Epithelial cell of prostate (primary cell): Measurements from ENCODE around the gene NWD2.
"Not testable (repeated sequence)": the region's sequence is repeated elsewhere in the genome, so short reads cannot be mapped to it uniquely, and the experiment has no call there.

Source experiments
- DNase-seq: peaks from one replicate; pipeline ENCODE4 v3.0.0-alpha.2; 2011; ENCODE audit warnings: low read depth, low spot score
- H3K27ac ChIP-seq: fragments of 450-650 bp; 2 replicates; pipeline ENCODE4 v1.5.1; 2017; ENCODE audit warnings: mild to moderate bottlenecking

The NWD2 gene

DNA sequence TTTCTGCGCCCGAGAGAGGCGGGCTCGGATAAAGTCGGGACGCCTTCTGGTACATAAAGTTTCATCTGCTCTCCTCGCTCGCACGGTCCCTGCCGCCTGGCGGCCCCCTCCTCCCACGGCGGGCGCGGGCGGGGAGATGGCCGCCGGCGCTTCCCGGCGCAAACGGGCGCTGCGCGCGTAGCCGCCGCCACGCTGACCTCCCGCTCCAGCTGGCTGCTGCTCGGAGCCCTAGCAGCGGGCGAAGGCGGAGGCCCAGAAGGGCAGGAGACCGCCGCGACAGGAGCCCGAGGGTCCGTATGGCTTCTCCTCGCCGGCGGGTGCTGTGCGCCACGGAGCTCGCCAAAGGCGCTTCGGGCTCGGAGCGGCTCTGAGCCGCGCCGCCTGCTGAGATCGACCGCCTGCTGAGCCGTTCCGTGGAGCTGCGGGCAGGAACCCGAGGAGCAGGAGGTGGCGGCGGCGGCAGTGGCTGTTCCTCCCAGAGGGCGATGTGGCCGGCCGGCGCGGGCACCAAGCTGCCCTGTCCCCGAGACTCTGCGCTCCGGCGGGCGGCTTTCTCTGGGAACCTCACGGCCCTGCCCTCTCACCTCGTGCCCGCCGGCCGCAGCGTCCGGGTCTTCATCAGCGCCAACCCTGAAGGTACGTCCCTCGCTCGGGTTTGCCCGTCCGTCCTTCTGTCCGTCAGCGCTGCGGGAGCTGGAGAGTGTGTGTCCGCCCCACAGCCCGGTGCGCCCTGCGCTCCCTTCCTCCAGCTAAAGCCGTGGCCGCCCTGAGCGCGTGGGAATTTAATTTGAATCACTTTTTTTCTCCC, at the start of gene NWD2:
TSS of gene NWD2 (plus strand) at position 161 of the 808 bp plus-strand sequence. CDS start at position 486, 325 bp downstream.
- no peak for DNase-seq

GRCh38 chr4:37197899-37198298, 46.6 kb upstream of the NWD2 start:
- H3K27ac ChIP-seq = no peak overlapping the region
- no peak for DNase-seq

More for the DNA sequence above, at the start of gene NWD2:
- no peak within 1 kb of the TSS for H3K27ac ChIP-seq

- H3K27ac ChIP-seq, DNase-seq: not testable (repeated sequence)
Measured at GRCh38 chr4:37204740-37205139, 39.8 kb upstream of the NWD2 start.

GRCh38 chr4:37216209-37216608, 28.3 kb upstream of the NWD2 start:
- DNase-seq = no peak
- no peak overlapping the region for H3K27ac ChIP-seq

- H3K27ac ChIP-seq = no peak overlapping the region
Measured at GRCh38 chr4:37219242-37219641, 25.3 kb upstream of the NWD2 start.

DNA sequence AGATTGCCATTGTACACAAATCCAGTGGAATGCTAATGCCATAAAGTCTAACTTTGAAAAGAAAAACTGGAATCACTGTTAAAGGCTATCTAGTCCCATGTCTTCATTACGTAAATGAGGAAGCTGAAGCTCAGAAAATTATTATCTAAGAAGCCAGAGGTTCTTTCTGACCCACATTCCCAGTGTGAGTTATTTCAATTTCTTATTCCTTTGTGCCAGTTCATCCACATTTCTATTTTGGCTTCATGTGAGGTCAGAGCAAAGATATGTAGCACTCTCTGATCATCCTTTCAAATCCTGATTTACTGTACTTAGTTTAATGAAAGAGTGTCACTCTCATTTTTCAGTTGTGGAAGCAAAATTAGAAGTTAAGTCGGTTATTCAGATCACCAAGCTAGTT, 24.6 kb upstream of the NWD2 start:
- DNase-seq = no peak

More at GRCh38 chr4:37219242-37219641, 25.3 kb upstream of the NWD2 start:
- DNase-seq = no peak

GRCh38 chr4:37220685-37221084, 23.9 kb upstream of the NWD2 start:
- H3K27ac ChIP-seq = no peak overlapping the region
- no peak for DNase-seq

More for the DNA sequence above, 24.6 kb upstream of the NWD2 start:
- no peak overlapping the region for H3K27ac ChIP-seq

- no peak for DNase-seq
- no peak overlapping the region for H3K27ac ChIP-seq
Measured at GRCh38 chr4:37223732-37224131, 20.8 kb upstream of the NWD2 start.

- H3K27ac ChIP-seq = no peak overlapping the region
- DNase-seq = no peak
Measured at GRCh38 chr4:37224854-37225253, 19.7 kb upstream of the NWD2 start.

- no peak overlapping the region for H3K27ac ChIP-seq
- DNase-seq = no peak
Measured at GRCh38 chr4:37225778-37226177, 18.8 kb upstream of the NWD2 start.

DNA sequence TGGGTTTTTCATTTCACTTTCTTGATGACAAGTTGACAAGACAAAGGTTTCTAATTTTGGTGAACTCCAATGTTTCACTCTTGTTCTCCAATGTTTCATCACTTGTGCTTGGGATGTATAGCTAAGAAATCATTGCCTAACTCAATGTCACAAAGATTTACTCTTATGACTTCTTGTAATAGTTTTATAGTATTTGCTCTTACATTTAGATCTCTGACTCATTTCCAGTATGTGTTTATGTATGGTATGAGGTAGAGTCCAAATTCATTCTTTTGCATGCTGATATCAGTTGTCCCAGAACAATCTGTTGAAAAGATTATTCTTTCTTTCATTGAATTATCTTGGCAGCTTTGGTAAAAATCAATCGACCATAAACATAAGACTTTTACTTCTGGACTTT, 12.2 kb upstream of the NWD2 start:
- no peak for DNase-seq
- H3K27ac ChIP-seq = no peak overlapping the region

DNA sequence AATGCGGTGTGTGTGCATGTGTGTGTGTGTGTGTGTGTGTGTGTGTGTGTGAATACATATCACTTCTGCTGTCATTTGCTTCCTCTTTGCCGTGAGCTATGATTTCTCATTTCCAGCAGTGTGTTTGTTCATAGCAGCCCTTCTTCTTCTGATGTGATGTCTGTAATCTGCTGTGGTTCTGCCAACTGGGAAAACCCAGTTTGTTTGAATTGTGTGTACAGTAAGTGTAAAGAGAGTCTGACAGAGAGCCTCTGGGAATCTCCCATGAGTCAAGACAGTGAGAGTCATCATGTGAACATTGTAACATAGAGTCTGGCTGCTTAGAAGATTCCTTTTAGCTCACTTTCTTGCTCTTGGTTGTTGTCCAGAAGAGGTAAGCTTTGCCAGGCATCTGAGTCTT, 8.4 kb upstream of the NWD2 start:
- H3K27ac ChIP-seq = no peak overlapping the region
- DNase-seq = peak; percentile 26

DNA sequence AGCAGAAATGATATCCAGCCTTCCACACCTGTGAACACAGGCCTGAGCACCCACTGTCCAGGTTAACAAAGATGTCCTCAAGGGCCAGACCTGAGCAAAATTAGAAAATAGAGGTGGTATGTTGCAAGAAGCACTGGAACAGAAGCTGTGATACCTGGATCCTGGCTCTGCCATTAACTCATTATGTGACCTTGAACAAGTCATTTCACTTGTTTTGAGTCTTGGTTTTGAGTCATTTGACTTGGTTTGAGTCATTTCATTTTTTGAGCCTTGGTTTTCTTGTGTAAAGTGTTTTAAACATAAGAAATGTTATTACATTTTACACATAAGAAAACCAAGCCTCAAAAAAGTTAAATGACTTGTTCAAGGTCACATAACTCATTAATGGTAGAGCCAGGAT, 2.9 kb upstream of the NWD2 start:
- H3K27ac ChIP-seq = no peak overlapping the region
- DNase-seq = no peak

DNA sequence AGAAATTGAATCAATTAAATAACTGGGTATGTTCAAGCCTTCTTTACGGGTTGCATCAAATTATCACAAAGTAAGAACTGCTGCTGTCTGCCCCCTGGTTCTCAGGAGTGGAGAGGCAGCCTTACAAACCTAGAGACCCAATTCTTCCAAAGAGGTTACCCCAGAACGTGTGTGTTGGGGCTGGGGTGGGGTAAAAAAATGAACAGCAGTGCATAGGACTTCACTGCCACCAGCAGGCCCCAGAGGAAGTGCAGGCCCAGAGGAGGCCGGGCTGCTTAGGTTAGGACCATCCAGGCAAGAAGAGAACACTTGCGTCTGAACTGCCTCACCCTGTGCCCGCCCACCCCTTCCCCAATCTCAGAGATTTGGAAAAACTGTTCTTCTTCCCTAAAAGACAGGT, 1.5 kb upstream of the NWD2 start:
- H3K27ac ChIP-seq = no peak overlapping the region
- no peak for DNase-seq

DNA sequence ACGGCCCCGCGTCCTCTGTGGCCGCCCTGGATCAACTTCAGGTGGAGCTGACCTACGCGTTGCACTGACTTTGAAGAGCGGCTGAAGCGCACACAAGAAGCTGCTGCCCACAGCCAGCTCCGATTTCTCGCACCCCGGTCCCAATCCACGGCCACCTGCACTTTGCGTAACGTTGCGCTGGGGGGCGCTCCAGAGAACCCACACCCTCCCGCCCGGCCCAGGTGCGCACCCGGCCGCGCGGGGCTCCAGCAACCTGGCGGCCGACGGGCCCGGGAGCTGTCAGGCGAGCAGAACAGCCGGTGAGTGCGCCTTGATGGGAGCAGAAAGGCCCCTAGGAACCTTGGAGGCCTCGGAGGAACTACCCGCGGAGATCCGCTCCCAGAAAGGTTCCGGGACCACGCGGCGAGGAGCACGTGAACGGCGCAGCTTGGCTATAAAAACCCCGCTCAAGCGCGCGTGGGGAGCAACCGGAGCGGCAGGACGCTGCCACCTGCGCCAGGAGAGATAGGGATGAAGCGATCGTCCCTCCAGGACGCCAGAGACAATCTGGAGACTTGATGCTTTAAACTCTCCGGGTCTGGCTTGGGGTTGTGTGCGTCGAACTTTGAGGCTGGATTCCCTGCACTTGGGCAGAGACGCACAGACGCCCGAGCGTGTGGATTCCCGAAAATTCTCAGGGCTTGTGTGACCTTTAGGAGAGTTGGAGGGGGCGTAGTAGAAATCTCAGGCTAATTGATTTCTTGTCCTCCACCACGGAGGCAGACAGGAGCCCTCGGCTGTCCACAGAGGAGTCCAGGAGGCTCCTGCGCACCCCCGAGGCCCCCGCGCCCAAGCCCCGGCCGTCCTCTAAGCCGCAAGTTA, 591 bp upstream of the NWD2 start:
- DNase-seq = no peak
- no peak overlapping the region for H3K27ac ChIP-seq

GRCh38 chr4:37245391-37245954, 930 bp downstream of the NWD2 start:
- no peak overlapping the region for H3K27ac ChIP-seq
- no peak for DNase-seq

DNA sequence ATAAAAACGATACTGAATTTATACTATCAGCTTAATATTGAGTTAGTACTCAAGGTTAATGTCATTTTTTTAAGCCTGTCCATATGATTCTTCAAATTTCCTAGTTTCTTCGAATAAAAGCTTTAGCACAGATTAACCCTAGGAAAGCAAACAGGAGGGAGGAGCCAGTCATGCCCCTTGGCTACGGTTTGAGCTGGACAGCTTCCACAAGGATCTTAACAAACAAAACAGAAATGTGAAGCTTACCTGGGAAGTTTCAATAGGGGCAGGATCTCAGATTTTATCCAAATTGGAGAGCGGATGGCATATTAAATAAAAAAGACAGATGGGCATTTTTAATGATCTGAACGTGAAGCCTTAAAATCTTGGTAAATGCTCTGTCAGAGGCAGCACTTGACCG, 2.3 kb downstream of the NWD2 start:
- DNase-seq = no peak
- no peak overlapping the region for H3K27ac ChIP-seq

- DNase-seq = no peak
- H3K27ac ChIP-seq = no peak overlapping the region
Measured at GRCh38 chr4:37258221-37258620, 13.7 kb downstream of the NWD2 start.

GRCh38 chr4:37268319-37268718, 23.8 kb downstream of the NWD2 start:
- no peak for DNase-seq
- no peak overlapping the region for H3K27ac ChIP-seq

DNA sequence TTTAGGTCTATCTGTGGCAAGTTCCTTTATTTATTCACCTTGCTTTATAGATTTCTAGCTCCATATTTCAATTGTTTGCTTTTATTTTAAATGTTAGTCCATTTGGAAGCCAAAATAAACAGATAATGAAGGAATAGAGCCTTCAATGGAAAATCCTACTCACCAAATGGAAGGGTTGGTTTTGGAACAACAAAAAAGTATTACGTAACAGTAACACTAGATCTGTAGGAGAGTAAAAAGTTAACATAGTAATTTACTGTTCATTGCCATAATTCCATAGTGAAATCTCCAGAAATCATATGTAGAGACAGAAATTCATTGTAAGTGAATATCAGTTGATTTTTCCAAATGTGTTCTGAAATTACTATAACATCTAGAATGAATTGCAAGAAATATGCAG, 34.6 kb downstream of the NWD2 start:
- no peak overlapping the region for H3K27ac ChIP-seq
- DNase-seq = no peak
